Hematopoietic multipotent progenitor cell treated with erythropoietin and hydrocortisone succinate and interleukin-3 and kit ligand, for 4 days (in vitro differentiated cells): ENCODE data around the gene CIBAR2.
"Not testable (repeated sequence)": the region's sequence is repeated elsewhere in the genome, so short reads cannot be mapped to it uniquely, and the experiment has no call there.

ENCODE experiments used
- DNase-seq: peaks from one replicate; pipeline ENCODE4 v3.0.0-alpha.2; 2015

The CIBAR2 gene

GRCh38 chr16:85127379-85127723 is 15.1 kb upstream of the CIBAR2 start:
- no peak for DNase-seq

GRCh38 chr16:85126705-85127378 is 14.6 kb upstream of the CIBAR2 start:
- no peak for DNase-seq

GRCh38 chr16:85126394-85126704 is 14.1 kb upstream of the CIBAR2 start:
- DNase-seq: no peak

GRCh38 chr16:85125570-85126393 is 13.5 kb upstream of the CIBAR2 start:
- no peak for DNase-seq

GRCh38 chr16:85124636-85125346 is 12.5 kb upstream of the CIBAR2 start:
- DNase-seq: no peak

- DNase-seq: no peak
Observed at GRCh38 chr16:85123891-85124635, 11.8 kb upstream of the CIBAR2 start.

GRCh38 chr16:85123441-85123840 is 11.2 kb upstream of the CIBAR2 start:
- DNase-seq: not testable (repeated sequence)

- DNase-seq: no peak
Observed at GRCh38 chr16:85120006-85120340, 7.7 kb upstream of the CIBAR2 start.

- DNase-seq: no peak
Observed at GRCh38 chr16:85117418-85117817, 5.1 kb upstream of the CIBAR2 start.

GRCh38 chr16:85114909-85115567 is 2.8 kb upstream of the CIBAR2 start:
- peak; percentile 88 for DNase-seq

GRCh38 chr16:85113913-85114312 is 1.6 kb upstream of the CIBAR2 start:
- DNase-seq: no peak

- DNase-seq: no peak
Observed at GRCh38 chr16:85113168-85113733, 979 bp upstream of the CIBAR2 start.

GRCh38 chr16:85111184-85111583 is 1.1 kb downstream of the CIBAR2 start:
- no peak for DNase-seq

- no peak for DNase-seq
Observed at GRCh38 chr16:85110105-85110504, 2.2 kb downstream of the CIBAR2 start.

- DNase-seq: no peak
Observed at GRCh38 chr16:85107532-85107931, 4.7 kb downstream of the CIBAR2 start.

- no peak for DNase-seq
Observed at GRCh38 chr16:85107083-85107482, 5.2 kb downstream of the CIBAR2 start.

GRCh38 chr16:85105475-85105874 is 6.8 kb downstream of the CIBAR2 start:
- DNase-seq: no peak

GRCh38 chr16:85104821-85105391 is 7.4 kb downstream of the CIBAR2 start:
- DNase-seq: peak; percentile 67

GRCh38 chr16:85104147-85104546 is 8.1 kb downstream of the CIBAR2 start:
- no peak for DNase-seq

GRCh38 chr16:85103114-85104079 is 8.9 kb downstream of the CIBAR2 start:
- no peak for DNase-seq
